ENCODE results near the gene OR5M10.
"Not testable (repeated sequence)": the region's sequence is repeated elsewhere in the genome, so short reads cannot be mapped to it uniquely, and the experiment has no call there.

Gene OR5M10

GRCh38 chr11:56592088-56592717, 14.7 kb upstream of the OR5M10 start:
- not testable (repeated sequence) for H2AK5ac ChIP-seq (ENCODE audit: low read depth, low read length); H3K4ac ChIP-seq (ENCODE audit: low read length); H2AFZ ChIP-seq (ENCODE audit: low read length); H3K79me1 ChIP-seq (ENCODE audit: low read depth, low read length); H3K23ac ChIP-seq (ENCODE audit: low read depth, low read length, poor library complexity); H3K36me3 ChIP-seq (replicated peaks in 1 of 2; ENCODE audit: control insufficient read depth in 2 of 2, insufficient read depth in 2 of 2, low read length in 2 of 2); H2BK15ac ChIP-seq (ENCODE audit: low read length); H3K9me3 ChIP-seq (replicated peaks in 1 of 2; ENCODE audit: control insufficient read depth in 2 of 2, insufficient read depth in 1 of 2, low read depth in 1 of 2, low read length in 2 of 2); H3K18ac ChIP-seq (ENCODE audit: low read length); H3K9ac ChIP-seq (ENCODE audit: low read depth, low read length, poor library complexity); H3K14ac ChIP-seq (ENCODE audit: low read length); H3K4me2 ChIP-seq (ENCODE audit: insufficient read depth, low read length, poor library complexity, severe bottlenecking); H2BK120ac ChIP-seq (ENCODE audit: low read depth, low read length); DNase-seq (ENCODE audit: low spot score); H3K4me3 ChIP-seq (ENCODE audit: low read length in 2 of 2); H4K8ac ChIP-seq (ENCODE audit: low read depth, low read length); H3K4me1 ChIP-seq (ENCODE audit: control insufficient read depth in 2 of 2, insufficient read depth in 1 of 2, low read depth in 1 of 2, low read length in 2 of 2); H3K27ac ChIP-seq (replicated peaks; ENCODE audit: low read length); H2BK5ac ChIP-seq (ENCODE audit: low read length); H4K91ac ChIP-seq (ENCODE audit: low read depth, low read length, poor library complexity); H2BK12ac ChIP-seq (ENCODE audit: low read length); H3K27me3 ChIP-seq (ENCODE audit: control insufficient read depth in 3 of 3, insufficient read depth in 3 of 3, low read depth in 1 of 3, low read length in 3 of 3)
- WGBS, 2 donors (ENCODE audit: extremely low coverage in 2 of 2, insufficient read length in 2 of 2, insufficient replicate concordance in 1 of 2): no CpG with 5 or more reads among the region's 20 CpGs

DNA sequence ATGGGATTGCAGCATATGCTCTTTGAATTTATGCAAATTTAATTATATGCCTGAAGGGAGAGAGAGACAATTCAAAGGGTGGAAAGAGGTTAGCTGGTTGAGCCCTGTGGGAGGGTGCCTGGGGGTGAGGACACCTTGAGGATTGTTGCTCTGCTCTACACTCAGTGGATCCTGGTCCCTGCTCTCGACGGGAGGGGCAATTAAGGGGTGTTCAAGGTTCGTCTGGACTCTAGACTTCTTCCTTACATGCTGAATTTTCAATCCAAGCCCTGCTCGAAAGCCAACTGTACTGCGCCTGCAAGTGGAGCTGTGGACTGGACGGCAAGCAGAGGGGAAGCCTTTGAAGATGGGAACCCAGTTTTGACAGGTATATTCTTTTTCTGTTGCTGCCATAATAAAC, 18.9 kb downstream of the OR5M10 start:
- Histone ChIP-seq H2BK12ac (ENCODE audit: low read length) (no peak overlapping the region), H3K4me1 (ENCODE audit: control insufficient read depth in 2 of 2, insufficient read depth in 1 of 2, low read depth in 1 of 2, low read length in 2 of 2) (no peaks in the 10 kb centered on the region), H3K14ac (ENCODE audit: low read length) (no peak overlapping the region), H3K79me1 (ENCODE audit: low read depth, low read length) (no peaks in the 10 kb centered on the region), H3K4me2 (ENCODE audit: insufficient read depth, low read length, poor library complexity, severe bottlenecking) (no peak overlapping the region), H2BK15ac (ENCODE audit: low read length) (no peak overlapping the region), H4K91ac (ENCODE audit: low read depth, low read length, poor library complexity) (no peak overlapping the region), H2AK5ac (ENCODE audit: low read depth, low read length) (no peak overlapping the region), H3K9me3 (replicated peaks in 1 of 2; ENCODE audit: control insufficient read depth in 2 of 2, insufficient read depth in 1 of 2, low read depth in 1 of 2, low read length in 2 of 2) (no peaks in the 10 kb centered on the region), H4K8ac (ENCODE audit: low read depth, low read length) (no peak overlapping the region), H3K18ac (ENCODE audit: low read length) (no peak overlapping the region), H3K4ac (ENCODE audit: low read length) (no peak overlapping the region), H3K4me3 (ENCODE audit: low read length in 2 of 2) (no peak overlapping the region), H2BK5ac (ENCODE audit: low read length) (no peak overlapping the region), H3K9ac (ENCODE audit: low read depth, low read length, poor library complexity) (no peak overlapping the region), H3K36me3 (replicated peaks in 1 of 2; ENCODE audit: control insufficient read depth in 2 of 2, insufficient read depth in 2 of 2, low read length in 2 of 2) (no peaks in the 10 kb centered on the region), H3K27me3 (ENCODE audit: control insufficient read depth in 3 of 3, insufficient read depth in 3 of 3, low read depth in 1 of 3, low read length in 3 of 3) (no peaks in the 10 kb centered on the region), H3K23ac (ENCODE audit: low read depth, low read length, poor library complexity) (no peak overlapping the region), H2BK120ac (ENCODE audit: low read depth, low read length) (no peak overlapping the region), H2AFZ (ENCODE audit: low read length) (no peak overlapping the region), H3K27ac (replicated peaks; ENCODE audit: low read length) (no peak overlapping the region)
- WGBS, 2 donors (ENCODE audit: extremely low coverage in 2 of 2, insufficient read length in 2 of 2, insufficient replicate concordance in 1 of 2): no CpG with 5 or more reads among the region's 6 CpGs
- no peak for DNase-seq (ENCODE audit: low spot score)

DNA sequence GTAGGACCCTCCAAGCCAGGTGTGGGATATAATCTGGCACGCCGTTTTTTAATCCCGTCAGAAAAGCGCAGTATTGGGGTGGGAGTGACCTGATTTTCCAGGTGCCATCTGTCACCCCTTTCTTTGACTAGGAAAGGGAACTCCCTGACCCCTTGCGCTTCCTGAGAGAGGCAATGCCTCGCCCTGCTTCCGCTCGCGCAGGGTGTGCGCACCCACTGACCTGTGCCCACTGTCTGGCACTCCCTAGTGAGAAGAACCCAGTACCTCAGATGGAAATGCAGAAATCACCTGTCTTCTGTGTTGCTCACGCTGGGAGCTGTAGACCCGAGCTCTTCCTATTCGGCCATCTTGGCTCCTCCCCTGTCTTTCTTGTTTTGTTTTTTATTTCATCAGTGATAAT, 22.8 kb downstream of the OR5M10 start:
- H2BK12ac ChIP-seq (ENCODE audit: low read length): peak overlapping the region; percentile 3
- not testable (repeated sequence) for H3K4me1 ChIP-seq (ENCODE audit: control insufficient read depth in 2 of 2, insufficient read depth in 1 of 2, low read depth in 1 of 2, low read length in 2 of 2)

DNA sequence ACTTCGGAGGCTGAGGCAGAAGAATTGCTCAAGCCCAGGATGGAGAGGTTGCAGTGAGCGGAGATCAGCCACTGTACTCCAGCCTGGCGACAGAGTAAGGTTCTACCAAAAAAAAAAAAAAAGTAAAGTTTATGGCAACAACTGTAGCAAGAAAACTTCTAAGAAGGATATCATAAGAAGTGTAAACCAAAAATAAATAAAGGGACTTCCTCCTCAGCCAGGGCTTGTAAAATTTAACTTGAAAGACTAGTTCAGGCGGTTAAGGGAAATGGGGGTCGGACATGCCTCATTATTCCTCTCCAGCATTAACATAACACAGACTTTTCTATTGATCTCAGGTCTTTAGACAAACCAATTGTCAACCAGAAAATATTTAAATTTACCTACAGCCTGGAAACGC, 32.0 kb downstream of the OR5M10 start:
- H4K8ac ChIP-seq (ENCODE audit: low read depth, low read length): no peak overlapping the region
- H2AK5ac ChIP-seq (ENCODE audit: low read depth, low read length): no peak overlapping the region
- no peaks in the 10 kb centered on the region for H3K79me1 ChIP-seq (ENCODE audit: low read depth, low read length)
- no peaks in the 10 kb centered on the region for H3K9me3 ChIP-seq (replicated peaks in 1 of 2; ENCODE audit: control insufficient read depth in 2 of 2, insufficient read depth in 1 of 2, low read depth in 1 of 2, low read length in 2 of 2)
- no peak overlapping the region for H3K4me2 ChIP-seq (ENCODE audit: insufficient read depth, low read length, poor library complexity, severe bottlenecking)
- no peak overlapping the region for H2BK5ac ChIP-seq (ENCODE audit: low read length)
- no peak overlapping the region for H3K27ac ChIP-seq (replicated peaks; ENCODE audit: low read length)
- no peak overlapping the region for H3K14ac ChIP-seq (ENCODE audit: low read length)
- no peaks in the 10 kb centered on the region for H3K4me1 ChIP-seq (ENCODE audit: control insufficient read depth in 2 of 2, insufficient read depth in 1 of 2, low read depth in 1 of 2, low read length in 2 of 2)
- DNase-seq (ENCODE audit: low spot score): no peak
- no peak overlapping the region for H3K23ac ChIP-seq (ENCODE audit: low read depth, low read length, poor library complexity)
- H3K18ac ChIP-seq (ENCODE audit: low read length): no peak overlapping the region
- no peaks in the 10 kb centered on the region for H3K36me3 ChIP-seq (replicated peaks in 1 of 2; ENCODE audit: control insufficient read depth in 2 of 2, insufficient read depth in 2 of 2, low read length in 2 of 2)
- no peak overlapping the region for H2BK12ac ChIP-seq (ENCODE audit: low read length)
- no CpG with 5 or more reads among the region's 6 CpGs for WGBS, 2 donors (ENCODE audit: extremely low coverage in 2 of 2, insufficient read length in 2 of 2, insufficient replicate concordance in 1 of 2)
- no peak overlapping the region for H3K9ac ChIP-seq (ENCODE audit: low read depth, low read length, poor library complexity)
- no peak overlapping the region for H3K4ac ChIP-seq (ENCODE audit: low read length)
- no peak overlapping the region for H3K4me3 ChIP-seq (ENCODE audit: low read length in 2 of 2)
- no peak overlapping the region for H2BK15ac ChIP-seq (ENCODE audit: low read length)
- no peak overlapping the region for H2AFZ ChIP-seq (ENCODE audit: low read length)
- no peaks in the 10 kb centered on the region for H3K27me3 ChIP-seq (ENCODE audit: control insufficient read depth in 3 of 3, insufficient read depth in 3 of 3, low read depth in 1 of 3, low read length in 3 of 3)
- H2BK120ac ChIP-seq (ENCODE audit: low read depth, low read length): no peak overlapping the region
- H4K91ac ChIP-seq (ENCODE audit: low read depth, low read length, poor library complexity): no peak overlapping the region

More for the DNA sequence above, 22.8 kb downstream of the OR5M10 start:
- H3K9me3 ChIP-seq (replicated peaks in 1 of 2; ENCODE audit: control insufficient read depth in 2 of 2, insufficient read depth in 1 of 2, low read depth in 1 of 2, low read length in 2 of 2); H3K14ac ChIP-seq (ENCODE audit: low read length); H2AFZ ChIP-seq (ENCODE audit: low read length); H4K8ac ChIP-seq (ENCODE audit: low read depth, low read length); H3K23ac ChIP-seq (ENCODE audit: low read depth, low read length, poor library complexity); H3K36me3 ChIP-seq (replicated peaks in 1 of 2; ENCODE audit: control insufficient read depth in 2 of 2, insufficient read depth in 2 of 2, low read length in 2 of 2); H3K27ac ChIP-seq (replicated peaks; ENCODE audit: low read length); H3K27me3 ChIP-seq (ENCODE audit: control insufficient read depth in 3 of 3, insufficient read depth in 3 of 3, low read depth in 1 of 3, low read length in 3 of 3); H3K4me3 ChIP-seq (ENCODE audit: low read length in 2 of 2); H4K91ac ChIP-seq (ENCODE audit: low read depth, low read length, poor library complexity); DNase-seq (ENCODE audit: low spot score); H3K9ac ChIP-seq (ENCODE audit: low read depth, low read length, poor library complexity); H3K4me2 ChIP-seq (ENCODE audit: insufficient read depth, low read length, poor library complexity, severe bottlenecking); H2BK5ac ChIP-seq (ENCODE audit: low read length); H3K79me1 ChIP-seq (ENCODE audit: low read depth, low read length); H2BK120ac ChIP-seq (ENCODE audit: low read depth, low read length); H2AK5ac ChIP-seq (ENCODE audit: low read depth, low read length); H3K18ac ChIP-seq (ENCODE audit: low read length); H3K4ac ChIP-seq (ENCODE audit: low read length); H2BK15ac ChIP-seq (ENCODE audit: low read length): not testable (repeated sequence)
- WGBS, 2 donors (ENCODE audit: extremely low coverage in 2 of 2, insufficient read length in 2 of 2, insufficient replicate concordance in 1 of 2): no CpG with 5 or more reads among the region's 13 CpGs

Measured in neuronal stem cell (in vitro differentiated cells).